ENCODE data around the gene SGCA. TPM values are rescaled to one million over a fixed set of nuclear protein-coding genes. Genes with fewer than 3 reads are reported as not detected.

Gene SGCA
- total and polyA plus RNA-seq, 9 of the 15 experiments (the other 6 are each of a cell fraction or from before 2014, with no cell fraction given): not detected

DNA sequence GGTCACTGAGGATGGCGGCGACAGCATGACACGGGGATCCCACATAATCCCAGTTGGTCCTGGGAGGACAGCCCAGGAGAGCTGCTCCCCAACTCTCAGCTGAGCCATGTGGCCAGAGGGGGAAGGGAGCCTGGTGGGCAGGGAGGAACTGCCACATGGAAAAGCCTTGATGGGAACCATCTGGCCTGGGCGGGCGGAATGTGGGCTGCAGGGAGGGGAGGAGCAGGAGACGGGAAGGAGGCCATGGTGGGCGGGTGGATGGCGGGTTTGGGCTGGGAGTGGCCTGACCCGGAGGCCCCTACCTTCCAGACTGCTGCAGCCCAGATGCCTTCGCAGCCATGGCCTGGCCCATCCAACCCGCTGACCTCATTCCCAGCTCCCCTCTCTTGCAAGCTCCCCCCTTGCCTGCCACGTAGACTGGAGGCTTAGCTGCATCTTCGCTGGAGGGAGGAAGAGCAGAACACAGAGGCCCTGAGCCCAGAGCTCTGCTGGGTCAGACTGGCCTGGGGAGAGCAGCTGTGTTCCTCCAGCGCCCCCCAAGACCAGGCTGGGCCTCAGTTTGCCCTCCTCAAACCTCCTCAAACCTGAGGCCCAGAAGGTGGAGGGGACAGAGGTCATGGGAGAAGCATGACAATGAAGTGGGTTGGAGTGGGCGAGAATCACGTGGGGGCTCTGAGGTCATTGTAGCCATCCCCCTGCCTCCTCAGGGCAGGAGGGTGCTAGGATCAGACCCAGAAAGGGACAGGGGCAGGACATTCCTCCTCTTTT lies 43.9 kb downstream of the SGCA start (continued):
- TF ChIP-seq, protein P1, sequence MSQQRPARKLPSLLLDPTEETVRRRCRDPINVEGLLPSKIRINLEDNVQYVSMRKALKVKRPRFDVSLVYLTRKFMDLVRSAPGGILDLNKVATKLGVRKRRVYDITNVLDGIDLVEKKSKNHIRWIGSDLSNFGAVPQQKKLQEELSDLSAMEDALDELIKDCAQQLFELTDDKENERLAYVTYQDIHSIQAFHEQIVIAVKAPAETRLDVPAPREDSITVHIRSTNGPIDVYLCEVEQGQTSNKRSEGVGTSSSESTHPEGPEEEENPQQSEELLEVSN (IDR thresholded peaks at IDR 0.05; ENCODE audit: borderline replicate concordance in 1 of 2, extremely low read depth in 1 of 2, insufficient read depth in 1 of 2, insufficient read length in 1 of 2, low read depth in 1 of 2, low read length in 1 of 2, poor library complexity in 1 of 2, severe bottlenecking in 1 of 2): peak in 1 of 2 experiments; percentile 12
- TF ChIP-seq ZNF583 (CRISPR knock-in tag; IDR thresholded peaks at IDR 0.05): 0 out of 2 replicates have a peak, but pooled peaks have one; percentile 38
- TF ChIP-seq, protein P2, sequence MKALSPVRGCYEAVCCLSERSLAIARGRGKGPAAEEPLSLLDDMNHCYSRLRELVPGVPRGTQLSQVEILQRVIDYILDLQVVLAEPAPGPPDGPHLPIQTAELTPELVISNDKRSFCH (CRISPR knock-in tag; IDR thresholded peaks at IDR 0.05): no peak
- TF ChIP-seq, protein P2 (tag; IDR thresholded peaks at IDR 0.05): peak; percentile 37; the same call in 1 of the 2 replicates
- no peak for TF ChIP-seq ZNF445 (CRISPR knock-in tag; IDR thresholded peaks at IDR 0.05; ENCODE audit: low read depth)
- TF ChIP-seq, protein P3, sequence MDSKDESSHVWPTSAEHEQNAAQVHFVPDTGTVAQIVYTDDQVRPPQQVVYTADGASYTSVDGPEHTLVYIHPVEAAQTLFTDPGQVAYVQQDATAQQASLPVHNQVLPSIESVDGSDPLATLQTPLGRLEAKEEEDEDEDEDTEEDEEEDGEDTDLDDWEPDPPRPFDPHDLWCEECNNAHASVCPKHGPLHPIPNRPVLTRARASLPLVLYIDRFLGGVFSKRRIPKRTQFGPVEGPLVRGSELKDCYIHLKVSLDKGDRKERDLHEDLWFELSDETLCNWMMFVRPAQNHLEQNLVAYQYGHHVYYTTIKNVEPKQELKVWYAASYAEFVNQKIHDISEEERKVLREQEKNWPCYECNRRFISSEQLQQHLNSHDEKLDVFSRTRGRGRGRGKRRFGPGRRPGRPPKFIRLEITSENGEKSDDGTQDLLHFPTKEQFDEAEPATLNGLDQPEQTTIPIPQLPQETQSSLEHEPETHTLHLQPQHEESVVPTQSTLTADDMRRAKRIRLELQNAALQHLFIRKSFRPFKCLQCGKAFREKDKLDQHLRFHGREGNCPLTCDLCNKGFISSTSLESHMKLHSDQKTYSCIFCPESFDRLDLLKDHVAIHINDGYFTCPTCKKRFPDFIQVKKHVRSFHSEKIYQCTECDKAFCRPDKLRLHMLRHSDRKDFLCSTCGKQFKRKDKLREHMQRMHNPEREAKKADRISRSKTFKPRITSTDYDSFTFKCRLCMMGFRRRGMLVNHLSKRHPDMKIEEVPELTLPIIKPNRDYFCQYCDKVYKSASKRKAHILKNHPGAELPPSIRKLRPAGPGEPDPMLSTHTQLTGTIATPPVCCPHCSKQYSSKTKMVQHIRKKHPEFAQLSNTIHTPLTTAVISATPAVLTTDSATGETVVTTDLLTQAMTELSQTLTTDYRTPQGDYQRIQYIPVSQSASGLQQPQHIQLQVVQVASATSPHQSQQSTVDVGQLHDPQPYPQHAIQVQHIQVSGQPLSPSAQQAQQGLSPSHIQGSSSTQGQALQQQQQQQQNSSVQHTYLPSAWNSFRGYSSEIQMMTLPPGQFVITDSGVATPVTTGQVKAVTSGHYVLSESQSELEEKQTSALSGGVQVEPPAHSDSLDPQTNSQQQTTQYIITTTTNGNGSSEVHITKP (IDR thresholded peaks at IDR 0.05; ENCODE audit: partially characterized antibody): peak; percentile 76
- no peak for TF ChIP-seq RBBP5 (IDR thresholded peaks at IDR 0.05; ENCODE audit: borderline replicate concordance, insufficient read depth, low read length, poor library complexity, severe bottlenecking)
- TF ChIP-seq MCM3 (IDR thresholded peaks at IDR 0.05): no peak
- peak; percentile 19; the same call in 1 of the 2 replicates for TF ChIP-seq PHF8 (IDR thresholded peaks at IDR 0.05; ENCODE audit: borderline replicate concordance, low read length)
- peak; percentile 24 for TF ChIP-seq ATF7 (IDR thresholded peaks at IDR 0.05)
- TF ChIP-seq MCM2 (IDR thresholded peaks at IDR 0.05; ENCODE audit: low read depth): no peak
- peak; percentile 25; the same call in 1 of the 2 replicates for TF ChIP-seq RAD51 (IDR thresholded peaks at IDR 0.05; ENCODE audit: borderline replicate concordance, low read depth)
- TF ChIP-seq, protein P4, sequence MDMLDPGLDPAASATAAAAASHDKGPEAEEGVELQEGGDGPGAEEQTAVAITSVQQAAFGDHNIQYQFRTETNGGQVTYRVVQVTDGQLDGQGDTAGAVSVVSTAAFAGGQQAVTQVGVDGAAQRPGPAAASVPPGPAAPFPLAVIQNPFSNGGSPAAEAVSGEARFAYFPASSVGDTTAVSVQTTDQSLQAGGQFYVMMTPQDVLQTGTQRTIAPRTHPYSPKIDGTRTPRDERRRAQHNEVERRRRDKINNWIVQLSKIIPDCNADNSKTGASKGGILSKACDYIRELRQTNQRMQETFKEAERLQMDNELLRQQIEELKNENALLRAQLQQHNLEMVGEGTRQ (CRISPR knock-in tag; IDR thresholded peaks at IDR 0.05): peak; percentile 68
- 0 out of 2 replicates have a peak, but pooled peaks have one; percentile 30 for TF ChIP-seq ZNF143 (CRISPR knock-in tag; IDR thresholded peaks at IDR 0.05)
